Upper lobe of right lung (tissue), 1 donor: ENCODE measurements around the gene OTUB2. TPM values are rescaled to one million over a fixed set of nuclear protein-coding genes. Genes with fewer than 3 reads are reported as not detected.

Source experiments
- ATAC-seq: fragments of 200-7000 bp; cut with Tn5 transposase; one replicate; pipeline ENCODE4 v1.9.1; 2020; ENCODE audit warnings: mild to moderate bottlenecking, moderate library complexity
- DNase-seq: peaks from one replicate; pipeline ENCODE4 v3.0.0-alpha.2; 2020
- H3K27ac ChIP-seq: fragments of 200-600 bp; one replicate; pipeline ENCODE4 v1.8.0; 2022
- H3K27me3 ChIP-seq: fragments of 200-600 bp; one replicate; pipeline ENCODE4 v1.8.0; 2022; ENCODE audit warnings: mild to moderate bottlenecking
- H3K36me3 ChIP-seq: fragments of 200-600 bp; one replicate; pipeline ENCODE4 v1.8.0; 2022
- H3K4me1 ChIP-seq: fragments of 200-600 bp; one replicate; pipeline ENCODE4 v1.8.0; 2022
- H3K4me3 ChIP-seq: fragments of 200-600 bp; one replicate; pipeline ENCODE4 v1.8.0; 2022; ENCODE audit warnings: mild to moderate bottlenecking
- H3K9me3 ChIP-seq: fragments of 200-600 bp; one replicate; pipeline ENCODE4 v1.8.0; 2022
- CTCF ChIP-seq: fragments of 200-600 bp; IDR thresholded peaks from one replicate; pipeline ENCODE4 v1.8.0; 2022; ENCODE audit warnings: antibody characterized with exemption
- intact Hi-C: fragments of 100-400 bp; cut with DNase I; formaldehyde crosslinking; loops from one replicate; pipeline ENCODE4 v1.11.0; 2022
- total RNA-seq: library from RNA; stranded (reverse); fragmentation: NEBNext Ultra II Directional; extraction: Animal tissue kit (Norgen Biotek cat#: 25700); gene quantifications from one replicate; pipeline ENCODE4 v1.2.1, GENCODE V29; 2021
- donor health status: DM: no; HTN: yes; CAD: no; lungs with severe emphysema.

Gene OTUB2
- total RNA-seq, 1 donor from 2014 or later, result 1.0 TPM

- Histone ChIP-seq H3K27ac (no peak overlapping the region), H3K4me1 (peaks cover 13% of the 10 kb centered on the region), H3K9me3 (no peaks in the 10 kb centered on the region), H3K27me3 (no peaks in the 10 kb centered on the region), H3K4me3 (no peak overlapping the region), H3K36me3 (peaks cover 38% of the 10 kb centered on the region)
- TF ChIP-seq CTCF, result no peak
- intact Hi-C loops, result loop anchor here (5.0 kb wide), 1 partner anchor 94 kb away; no protein-coding TSS in a partner anchor
- ATAC-seq (no peak), DNase-seq (peak; percentile 65)
These were observed 17.1 kb downstream of the OTUB2 start for GRCh38 chr14:94043111-94043755.

GRCh38 chr14:94043756-94044475 is 17.8 kb downstream of the OTUB2 start:
- peaks cover 45% of the 10 kb centered on the region for H3K36me3 ChIP-seq
- H3K4me1 ChIP-seq, result peaks cover 13% of the 10 kb centered on the region
- intact Hi-C loops, result loop anchor here (5.0 kb wide), 1 partner anchor 93 kb away; no protein-coding TSS in a partner anchor
- H3K27me3 ChIP-seq, result no peaks in the 10 kb centered on the region
- DNase-seq (peak; percentile 56), ATAC-seq (no peak)
- H3K27ac ChIP-seq, result no peak overlapping the region
- no peaks in the 10 kb centered on the region for H3K9me3 ChIP-seq
- TF ChIP-seq CTCF, result no peak
- H3K4me3 ChIP-seq, result no peak overlapping the region

GRCh38 chr14:94044476-94045091 is 18.4 kb downstream of the OTUB2 start:
- TF ChIP-seq CTCF, result no peak
- H3K36me3 ChIP-seq, result peaks cover 51% of the 10 kb centered on the region
- ATAC-seq, result no peak

GRCh38 chr14:94045101-94045500 is 19.0 kb downstream of the OTUB2 start:
- Histone ChIP-seq H3K27me3 (no peaks in the 10 kb centered on the region), H3K4me1 (peaks cover 13% of the 10 kb centered on the region), H3K36me3 (peaks cover 56% of the 10 kb centered on the region), H3K27ac (no peak overlapping the region), H3K4me3 (no peak overlapping the region), H3K9me3 (no peaks in the 10 kb centered on the region)
- intact Hi-C loops, result no loop called here
- DNase-seq (peak; percentile 46), ATAC-seq (no peak)
- TF ChIP-seq CTCF, result no peak

More at GRCh38 chr14:94044476-94045091, 18.4 kb downstream of the OTUB2 start:
- H3K4me3 ChIP-seq, result no peak overlapping the region
- peak; percentile 62 for DNase-seq
- no peaks in the 10 kb centered on the region for H3K27me3 ChIP-seq
- H3K27ac ChIP-seq, result no peak overlapping the region
- H3K4me1 ChIP-seq, result peaks cover 13% of the 10 kb centered on the region
- intact Hi-C loops, result loop anchor here (5.0 kb wide), 1 partner anchor 93 kb away; no protein-coding TSS in a partner anchor
- H3K9me3 ChIP-seq, result no peaks in the 10 kb centered on the region

DNA sequence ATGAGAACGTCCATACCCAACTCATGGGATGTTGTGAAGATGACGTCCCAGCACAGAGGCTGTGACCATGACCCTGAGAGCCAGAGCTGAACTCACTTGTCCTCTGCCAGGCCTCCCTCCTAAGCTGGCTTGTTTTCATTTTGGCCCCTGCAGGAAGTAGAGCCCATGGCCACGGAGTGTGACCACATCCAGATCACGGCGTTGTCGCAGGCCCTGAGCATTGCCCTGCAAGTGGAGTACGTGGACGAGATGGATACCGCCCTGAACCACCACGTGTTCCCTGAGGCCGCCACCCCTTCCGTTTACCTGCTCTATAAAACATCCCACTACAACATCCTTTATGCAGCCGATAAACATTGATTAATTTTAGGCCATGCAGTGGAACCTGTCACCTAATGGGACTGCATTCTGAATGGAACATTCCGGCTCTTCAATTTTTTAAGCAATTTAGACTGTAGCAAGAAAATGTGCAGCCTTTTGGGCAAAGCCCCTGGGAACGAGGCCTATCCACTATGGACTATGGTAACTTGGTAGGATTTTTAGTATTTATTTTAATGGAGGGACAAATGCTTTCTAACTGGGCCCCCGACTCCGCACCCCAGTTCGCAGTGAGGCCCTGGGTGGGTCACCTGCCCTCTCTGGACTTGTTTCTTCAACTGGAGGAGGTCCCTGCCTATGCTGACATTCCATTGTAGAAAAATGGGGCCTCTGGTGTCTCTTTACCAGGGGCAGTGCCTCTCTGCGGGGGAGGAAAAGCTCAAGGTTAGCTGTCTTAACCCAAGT is 19.6 kb downstream of the OTUB2 start:
- intact Hi-C loops, result no loop called here
- H3K27ac ChIP-seq, result no peak overlapping the region
- DNase-seq (peak; percentile 59), ATAC-seq (no peak)
- peaks cover 13% of the 10 kb centered on the region for H3K4me1 ChIP-seq
- H3K27me3 ChIP-seq, result no peaks in the 10 kb centered on the region
- H3K9me3 ChIP-seq, result no peaks in the 10 kb centered on the region
- no peak for TF ChIP-seq CTCF
- peaks cover 63% of the 10 kb centered on the region for H3K36me3 ChIP-seq
- H3K4me3 ChIP-seq, result no peak overlapping the region
